GM20000 (cell line): Measurements from ENCODE around the gene SYNGR3.

Experiments used
- DNase-seq: peaks from one replicate; pipeline ENCODE4 v3.0.0; 2012; ENCODE audit warnings: low spot score
- CTCF ChIP-seq: IDR thresholded peaks from 2 replicates; pipeline ENCODE4 v1.5.1; 2012; ENCODE audit warnings: mild to moderate bottlenecking, control low read depth; ENCODE audit errors: extremely low read depth, missing control alignments

The SYNGR3 gene

DNA sequence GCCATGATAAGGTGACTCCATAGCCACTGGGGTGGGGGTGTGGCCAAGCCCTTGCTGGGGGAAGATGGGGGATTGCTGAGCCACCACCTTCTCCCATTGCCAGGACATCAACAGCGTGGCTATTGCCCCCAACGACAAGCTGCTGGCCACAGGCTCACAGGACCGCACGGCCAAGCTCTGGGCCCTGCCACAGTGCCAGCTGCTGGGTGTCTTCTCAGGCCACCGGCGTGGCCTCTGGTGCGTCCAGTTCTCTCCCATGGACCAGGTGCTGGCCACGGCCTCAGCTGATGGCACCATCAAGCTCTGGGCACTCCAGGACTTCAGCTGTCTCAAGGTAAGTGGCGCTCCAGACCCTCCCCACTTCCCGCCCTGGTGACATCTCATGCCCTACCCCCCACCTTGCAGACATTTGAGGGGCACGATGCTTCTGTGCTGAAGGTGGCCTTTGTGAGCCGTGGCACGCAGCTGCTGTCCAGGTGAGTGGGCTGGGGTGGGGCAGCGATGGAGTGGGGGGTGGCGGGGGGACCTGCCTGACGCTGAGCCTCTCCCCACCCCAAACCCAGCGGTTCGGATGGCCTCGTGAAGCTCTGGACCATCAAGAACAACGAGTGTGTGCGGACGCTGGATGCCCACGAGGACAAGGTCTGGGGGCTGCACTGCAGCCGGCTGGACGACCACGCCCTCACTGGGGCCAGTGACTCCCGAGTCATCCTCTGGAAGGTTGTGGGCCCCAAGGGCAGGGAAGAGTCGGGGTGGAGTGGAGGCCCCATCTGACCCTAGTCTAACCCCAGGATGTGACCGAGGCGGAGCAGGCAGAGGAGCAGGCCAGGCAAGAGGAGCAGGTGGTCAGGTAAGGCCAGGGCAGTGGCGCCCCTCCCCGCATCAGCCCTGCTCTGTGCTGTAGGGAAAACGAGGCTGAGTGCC lies 12.6 kb upstream of the SYNGR3 start:
- TF ChIP-seq CTCF = no peak
- no peak for DNase-seq

DNA sequence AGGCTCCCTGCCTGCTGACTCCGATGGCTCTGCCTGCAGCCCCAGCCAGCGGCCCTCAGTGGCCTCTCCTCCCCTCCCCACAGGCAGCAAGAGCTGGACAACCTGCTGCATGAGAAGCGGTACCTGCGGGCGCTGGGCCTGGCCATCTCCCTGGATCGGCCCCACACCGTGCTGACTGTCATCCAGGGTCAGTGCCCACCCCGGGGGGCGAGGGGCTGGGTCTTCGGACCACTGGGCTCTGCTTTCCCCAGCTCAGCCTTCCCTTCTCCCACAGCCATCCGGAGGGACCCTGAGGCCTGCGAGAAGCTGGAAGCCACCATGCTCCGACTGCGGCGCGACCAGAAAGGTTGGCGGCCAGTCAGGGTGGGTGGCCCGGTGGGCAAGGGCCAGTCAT lies 11.9 kb upstream of the SYNGR3 start:
- no peak for TF ChIP-seq CTCF

DNA sequence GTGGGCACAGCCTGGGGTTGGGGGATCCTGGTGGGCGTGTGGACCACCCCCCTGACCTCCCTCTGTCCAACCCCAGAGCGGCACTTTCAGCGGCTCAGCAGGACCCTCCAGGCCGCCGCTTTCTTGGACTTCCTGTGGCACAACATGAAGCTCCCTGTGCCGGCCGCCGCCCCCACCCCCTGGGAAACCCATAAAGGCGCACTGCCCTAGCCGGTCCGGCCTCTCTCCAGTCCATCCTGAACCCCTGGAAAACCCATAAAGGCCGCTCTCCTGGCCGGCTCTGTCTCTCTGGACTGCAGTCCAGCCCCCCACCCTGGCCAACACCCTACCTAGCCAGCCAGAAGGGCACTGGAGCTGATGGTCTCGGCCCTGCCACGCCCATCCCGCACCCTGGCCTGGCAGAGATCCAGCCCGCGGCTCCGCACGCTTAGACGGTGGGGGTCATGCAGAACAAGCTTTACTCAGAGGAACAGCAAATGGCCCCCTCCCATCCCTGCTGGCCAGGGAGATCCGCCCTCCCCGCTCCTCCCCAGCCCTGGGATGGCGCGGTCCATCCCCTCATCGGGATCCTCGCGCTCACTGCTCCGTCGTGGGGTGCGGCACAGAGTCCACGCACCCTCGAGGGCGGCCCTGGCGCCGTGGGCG lies 11.2 kb upstream of the SYNGR3 start:
- no peak for DNase-seq
- TF ChIP-seq CTCF = no peak

More for the DNA sequence above, 11.9 kb upstream of the SYNGR3 start:
- no peak for DNase-seq

GRCh38 chr16:1979271-1980029 lies 10.3 kb upstream of the SYNGR3 start:
- no peak for DNase-seq
- TF ChIP-seq CTCF = no peak

DNA sequence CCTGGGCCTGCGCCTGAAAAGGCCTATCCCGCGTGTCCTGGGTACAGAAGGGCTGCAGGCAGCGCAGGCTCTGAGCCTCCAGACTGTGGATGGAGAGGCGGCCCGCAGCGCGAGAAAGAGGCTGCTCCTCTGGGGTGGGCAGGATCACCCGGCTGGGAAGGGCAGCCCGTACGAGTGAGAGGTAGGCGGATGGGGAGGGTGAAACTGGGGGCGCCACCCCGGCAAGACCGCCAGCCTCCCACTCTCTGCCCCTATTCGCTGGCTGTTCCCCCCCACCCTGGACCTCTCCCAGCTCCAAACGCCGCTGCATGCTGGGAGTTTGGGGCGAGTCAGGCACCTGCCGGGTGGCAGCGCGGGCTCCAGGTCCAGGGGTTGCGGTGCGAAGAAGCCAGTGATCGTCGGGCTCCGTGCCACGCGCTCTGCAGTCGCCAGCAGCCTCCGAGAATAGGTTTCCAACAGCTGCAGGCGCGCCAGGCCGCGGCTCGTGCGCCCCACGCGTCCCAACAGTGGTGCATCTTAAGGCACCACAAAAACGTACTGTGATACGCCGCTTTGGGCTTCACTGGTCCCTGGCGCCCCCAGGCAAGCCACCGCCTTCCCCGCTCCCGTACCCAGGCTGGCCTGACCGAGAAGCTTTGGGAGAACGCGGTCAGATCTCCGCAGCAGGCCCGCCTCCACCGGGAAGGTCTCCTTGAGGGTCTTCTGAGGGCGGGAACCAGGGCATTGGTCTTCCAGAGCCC lies 9.6 kb upstream of the SYNGR3 start:
- DNase-seq = no peak
- no peak for TF ChIP-seq CTCF

DNA sequence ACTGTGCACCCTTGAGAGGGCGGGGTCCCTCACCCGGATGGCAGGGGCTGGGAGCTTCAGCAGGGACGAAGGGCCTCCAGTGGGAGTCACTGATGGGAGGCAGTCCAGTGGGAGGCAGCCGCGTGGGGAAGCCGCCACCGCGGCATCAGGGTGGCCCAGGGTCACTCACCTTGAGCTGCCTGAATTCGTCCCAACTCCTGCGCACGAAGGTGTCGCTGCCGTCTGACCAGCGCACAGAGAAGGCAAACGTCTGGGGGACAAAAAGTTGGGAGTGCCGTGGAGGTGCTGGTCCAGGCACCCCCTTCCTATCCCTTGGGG lies 9.0 kb upstream of the SYNGR3 start:
- TF ChIP-seq CTCF = no peak
- no peak for DNase-seq
